ENCODE results near the gene SAMSN1.

SAMSN1 gene

GRCh38 chr21:14492931-14493330 lies 53.2 kb downstream of the SAMSN1 start (continued):
- no peak for TF ChIP-seq AEBP2 (tag by site-specific recombination; IDR thresholded peaks at IDR 0.05; ENCODE audit: borderline replicate concordance)
- TF ChIP-seq ZNF830 (tag by site-specific recombination; IDR thresholded peaks at IDR 0.05; ENCODE audit: low read depth) = no peak
- no peak for TF ChIP-seq ZNF404 (tag by site-specific recombination; IDR thresholded peaks at IDR 0.05)
- TF ChIP-seq ZNF37A (tag by site-specific recombination; IDR thresholded peaks at IDR 0.05) = no peak

- ChIA-PET CTCF (interaction anchor here (0.8 kb wide), 1 partner anchor 231 kb away, joined by 6 read pairs; no protein-coding TSS in a partner anchor), POLR2A (no interaction called here)
- TF ChIP-seq ZNF37A (tag by site-specific recombination; IDR thresholded peaks at IDR 0.05) (no peak), ZNF596 (tag by site-specific recombination; IDR thresholded peaks at IDR 0.05) (no peak), ZNF658 (tag by site-specific recombination; IDR thresholded peaks at IDR 0.05) (no peak), OVOL3 (tag by site-specific recombination; IDR thresholded peaks at IDR 0.05) (no peak), ZNF518A (tag by site-specific recombination; conservative IDR thresholded peaks at IDR 0.05; ENCODE audit: low read depth) (no peak), ZNF510 (tag by site-specific recombination; IDR thresholded peaks at IDR 0.05; ENCODE audit: insufficient replicate concordance) (no peak), ZNF280C (tag by site-specific recombination; IDR thresholded peaks at IDR 0.05) (no peak), ZNF670 (tag by site-specific recombination; IDR thresholded peaks at IDR 0.05; ENCODE audit: low read depth) (no peak), ZSCAN16 (tag by site-specific recombination; IDR thresholded peaks at IDR 0.05) (no peak), PBX3 (CRISPR knock-in tag; IDR thresholded peaks at IDR 0.05) (no peak), ZBTB8A (tag by site-specific recombination; IDR thresholded peaks at IDR 0.05) (no peak)
- Histone ChIP-seq H3K4me1 (ENCODE audit: control insufficient read depth, insufficient read depth, low read length) (no peaks in the 10 kb centered on the region), H3K36me3 (ENCODE audit: control insufficient read depth in 2 of 2, insufficient read depth in 1 of 2, low read length in 2 of 2) (no peaks in the 10 kb centered on the region), H3K9me3 (ENCODE audit: control insufficient read depth, insufficient read depth, low read depth, low read length) (no peaks in the 10 kb centered on the region), H3K4me3 (ENCODE audit: low read depth, low read length) (no peak overlapping the region), H3K27ac (ENCODE audit: extremely low read depth, low read depth, low read length) (no peak overlapping the region)
These were observed 54.8 kb downstream of the SAMSN1 start for GRCh38 chr21:14491269-14491681.
